ENCODE measurements around the gene FGFR3.
"Not testable (repeated sequence)": the region's sequence is repeated elsewhere in the genome, so short reads cannot be mapped to it uniquely, and the experiment has no call there.

FGFR3 gene

GRCh38 chr4:1841201-1841886, 48.3 kb downstream of the FGFR3 start:
- DNase-seq (ENCODE audit: low read depth in 2 of 2), result no peak

- DNase-seq (ENCODE audit: low read depth in 2 of 2), result no peak
Measured at GRCh38 chr4:1841887-1842210, 48.8 kb downstream of the FGFR3 start.

- DNase-seq (ENCODE audit: low read depth in 2 of 2), result no peak
Measured at GRCh38 chr4:1842339-1842895, 49.3 kb downstream of the FGFR3 start.

- no peak for DNase-seq (ENCODE audit: low read depth in 2 of 2)
Measured at GRCh38 chr4:1842993-1843448, 49.9 kb downstream of the FGFR3 start.

GRCh38 chr4:1843852-1844251, 50.8 kb downstream of the FGFR3 start:
- no peak for DNase-seq (ENCODE audit: low read depth in 2 of 2)

- DNase-seq (ENCODE audit: low read depth in 2 of 2), result not testable (repeated sequence)
Measured at GRCh38 chr4:1844618-1845017, 51.5 kb downstream of the FGFR3 start.

- no peak for DNase-seq (ENCODE audit: low read depth in 2 of 2)
Measured at GRCh38 chr4:1846580-1846979, 53.5 kb downstream of the FGFR3 start.

GRCh38 chr4:1850276-1850675, 57.2 kb downstream of the FGFR3 start:
- no peak for DNase-seq (ENCODE audit: low read depth in 2 of 2)

GRCh38 chr4:1851160-1851559, 58.1 kb downstream of the FGFR3 start:
- no peak for DNase-seq (ENCODE audit: low read depth in 2 of 2)

- DNase-seq (ENCODE audit: low read depth in 2 of 2), result no peak
Measured at GRCh38 chr4:1851575-1852410, 58.7 kb downstream of the FGFR3 start.

GRCh38 chr4:1852904-1853623, 60.0 kb downstream of the FGFR3 start:
- DNase-seq (ENCODE audit: low read depth in 2 of 2), result no peak

- DNase-seq (ENCODE audit: low read depth in 2 of 2), result no peak
Measured at GRCh38 chr4:1854752-1855151, 61.7 kb downstream of the FGFR3 start.

- no peak for DNase-seq (ENCODE audit: low read depth in 2 of 2)
Measured at GRCh38 chr4:1855333-1856070, 62.4 kb downstream of the FGFR3 start.

GRCh38 chr4:1856071-1856942, 63.2 kb downstream of the FGFR3 start, which contains the start of gene LETM1:
TSS of gene LETM1 (minus strand) at chr4:1856156. CDS start at chr4:1855950, 206 bp downstream.
- peak; percentile 75 to 84 for DNase-seq (ENCODE audit: low read depth in 2 of 2)

GRCh38 chr4:1856943-1857699, 64.0 kb downstream of the FGFR3 start:
- no peak for DNase-seq (ENCODE audit: low read depth in 2 of 2)

GRCh38 chr4:1857931-1858330, 64.8 kb downstream of the FGFR3 start:
- no peak for DNase-seq (ENCODE audit: low read depth in 2 of 2)
